SK-N-SH (cell line): ENCODE measurements around the gene NPAS3. TPM values are rescaled to one million over a fixed set of nuclear protein-coding genes. Genes with fewer than 3 reads are reported as not detected.

ENCODE experiments used
- CTCF ChIA-PET: fragments of 300-600, 350-600 bp; formaldehyde crosslinking; extraction: SDS; loops from one replicate; lab custom pipeline; 2021; lab: Yijun Ruan, JAX
- POLR2A ChIA-PET: fragments of 350-600 bp; sonication (Branson Sonifier 250); formaldehyde crosslinking; extraction: SDS; loops from one replicate; lab custom pipeline; 2020; ENCODE audit warnings: antibody characterized with exemption, inconsistent platforms; lab: Yijun Ruan, JAX
- DNase-seq: peaks from one replicate; pipeline ENCODE4 v3.0.0; 2012
- H2AFZ ChIP-seq: fragments of 200-600 bp; sonication (generic); 2 replicates; pipeline ENCODE4 v1.8.1; 2016; ENCODE audit warnings: antibody characterized with exemption, mild to moderate bottlenecking, low read depth
- H3F3A ChIP-seq: fragments of 200-600 bp; sonication (generic); replicated peaks from 2 replicates; pipeline ENCODE3; 2016; ENCODE audit warnings: antibody characterized with exemption, mild to moderate bottlenecking; ENCODE audit not compliant: insufficient read depth
- H3K27ac ChIP-seq, 2 experiments: fragments of 200-500 bp in 1 of 2; fragments of 200-600 bp in 1 of 2; sonication (Bioruptor generic) in 1 of 2; sonication (generic), shearing (Covaris generic) in 1 of 2; 2 replicates each; pipeline versions ENCODE4 v1.5.1 to v1.6.1; 2014 to 2016; ENCODE audit warnings: low read depth in 2 of 2, inconsistent platforms in 1 of 2, low read length in 1 of 2, mild to moderate bottlenecking in 1 of 2, mixed read lengths in 1 of 2
- H3K27me3 ChIP-seq: fragments of 200-600 bp; sonication (generic), shearing (Covaris generic); 2 replicates; pipeline ENCODE4 v1.6.1; 2016; ENCODE audit warnings: mixed run types; ENCODE audit not compliant: insufficient read depth
- H3K36me3 ChIP-seq, 2 experiments: fragments of 200-500 bp in 1 of 2; fragments of 200-600 bp in 1 of 2; sonication (Bioruptor generic) in 1 of 2; sonication (generic) in 1 of 2; replicated peaks in 1 of 2; 2 replicates each; pipeline versions ENCODE3 to v1.5.1; 2014 to 2016; ENCODE audit warnings: low read length in 1 of 2, mild to moderate bottlenecking in 1 of 2; ENCODE audit not compliant: insufficient read depth in 2 of 2, control insufficient read depth in 1 of 2
- H3K4me1 ChIP-seq, 2 experiments: fragments of 200-500 bp in 1 of 2; fragments of 200-600 bp in 1 of 2; sonication (Bioruptor generic) in 1 of 2; sonication (generic), shearing (Covaris generic) in 1 of 2; 2 replicates each; pipeline versions ENCODE4 v1.5.1 to v1.6.1; 2014 to 2016; ENCODE audit warnings: low read depth in 1 of 2, low read length in 1 of 2, mixed run types in 1 of 2; ENCODE audit not compliant: insufficient read depth in 2 of 2, control insufficient read depth in 1 of 2
- H3K4me2 ChIP-seq: fragments of 200-600 bp; sonication (generic), shearing (Covaris generic); 2 replicates; pipeline ENCODE4 v1.6.1; 2017; ENCODE audit warnings: mixed run types
- H3K4me3 ChIP-seq, 2 experiments: fragments of 200-500 bp in 1 of 2; fragments of 200-600 bp in 1 of 2; sonication (Bioruptor generic) in 1 of 2; sonication (generic), shearing (Covaris generic) in 1 of 2; 2 replicates each; pipeline versions ENCODE4 v1.5.1 to v1.8.1; 2014 to 2016; ENCODE audit warnings: low read depth in 2 of 2, inconsistent platforms in 1 of 2, low read length in 1 of 2, mild to moderate bottlenecking in 1 of 2, mixed read lengths in 1 of 2, moderate library complexity in 1 of 2
- H3K79me2 ChIP-seq: fragments of 200-600 bp; sonication (generic); 2 replicates; pipeline ENCODE4 v1.8.1; 2017; ENCODE audit warnings: mild to moderate bottlenecking; ENCODE audit not compliant: insufficient read depth
- H3K9ac ChIP-seq: fragments of 200-600 bp; sonication (generic); 2 replicates; pipeline ENCODE4 v1.6.1; 2017; ENCODE audit warnings: mixed run types
- H3K9me2 ChIP-seq: fragments of 200-600 bp; sonication (generic); 2 replicates; pipeline ENCODE4 v1.6.1; 2017; ENCODE audit warnings: mixed run types
- H3K9me3 ChIP-seq: fragments of 200-600 bp; sonication (generic); 2 replicates; pipeline ENCODE4 v1.6.1; 2017; ENCODE audit warnings: mixed run types, mild to moderate bottlenecking, moderate library complexity
- H4K20me1 ChIP-seq: fragments of 200-600 bp; sonication (generic); 2 replicates; pipeline ENCODE4 v1.6.1; 2017; ENCODE audit warnings: mild to moderate bottlenecking, mixed run types; ENCODE audit not compliant: insufficient read depth
- CHD2 ChIP-seq: fragments of 150-350 bp; IDR thresholded peaks from 2 replicates; pipeline ENCODE4 v1.6.1; 2018; ENCODE audit warnings: low read length; ENCODE audit not compliant: partially characterized antibody
- ELF1 ChIP-seq: IDR thresholded peaks from 2 replicates; pipeline ENCODE4 v1.4.0; 2012
- FOSL2 ChIP-seq: IDR thresholded peaks from 2 replicates; pipeline ENCODE4 v1.4.0; 2012; ENCODE audit warnings: low read depth, mild to moderate bottlenecking, moderate library complexity, borderline replicate concordance
- FOXJ3 ChIP-seq: sonication (generic); formaldehyde crosslinking; IDR thresholded peaks from 2 replicates; pipeline ENCODE4 v1.5.1; 2020; ENCODE audit warnings: mild to moderate bottlenecking, missing genetic modification reagents
- FOXM1 ChIP-seq: IDR thresholded peaks from 2 replicates; pipeline ENCODE4 v1.4.0; 2012; ENCODE audit warnings: low read depth, mild to moderate bottlenecking
- GABPA ChIP-seq: IDR thresholded peaks from 2 replicates; pipeline ENCODE4 v1.4.0; 2012; ENCODE audit warnings: low read depth, mild to moderate bottlenecking
- GATA2 ChIP-seq: sonication (generic); formaldehyde crosslinking; IDR thresholded peaks from 2 replicates; pipeline ENCODE4 v1.5.0; 2020; ENCODE audit warnings: mild to moderate bottlenecking, missing genetic modification reagents
- JUND ChIP-seq: IDR thresholded peaks from 2 replicates; pipeline ENCODE4 v1.4.0; 2012
- MEF2A ChIP-seq: IDR thresholded peaks from 2 replicates; pipeline ENCODE4 v1.4.0; 2012; ENCODE audit warnings: low read depth, borderline replicate concordance
- MXI1 ChIP-seq: IDR thresholded peaks from 2 replicates; pipeline ENCODE4 v1.6.1; 2012; ENCODE audit warnings: mild to moderate bottlenecking, low read depth, low read length, improper control_type of control experiment
- NRF1 ChIP-seq: IDR thresholded peaks from 2 replicates; pipeline ENCODE4 v1.6.1; 2012; ENCODE audit warnings: low read depth, mild to moderate bottlenecking, low read length
- POLR2AphosphoS5 ChIP-seq: IDR thresholded peaks from 2 replicates; pipeline ENCODE4 v1.6.1; 2012; ENCODE audit warnings: low read depth, low read length
- RXRA ChIP-seq: IDR thresholded peaks from 2 replicates; pipeline ENCODE4 v1.4.0; 2012; ENCODE audit warnings: low read depth, mild to moderate bottlenecking, borderline replicate concordance
- SMC3 ChIP-seq: IDR thresholded peaks from 2 replicates; pipeline ENCODE4 v1.6.1; 2012; ENCODE audit warnings: low read depth, low read length, improper control_type of control experiment
- YY1 ChIP-seq: IDR thresholded peaks from 2 replicates; pipeline ENCODE4 v1.4.0; 2012; ENCODE audit warnings: low read depth, mild to moderate bottlenecking
- WGBS: methylation state at CpG from one replicate; pipeline ENCODE4 v1.1.6; 2017; ENCODE audit warnings: low lambda C conversion rate; 5-methylcytosine and 5-hydroxymethylcytosine counted together
- polyA plus RNA-seq, 3 experiments: library from polyadenylated mRNA; depleted of rRNA; stranded (reverse); fragments of >200 nt; gene quantifications; 2 replicates each; pipeline ENCODE4 v1.2.3, GENCODE V29; 2012
- TF ChIP-seq, protein P1 (sequence below): IDR thresholded peaks from 2 replicates; pipeline ENCODE4 v1.6.1; 2012; ENCODE audit warnings: mild to moderate bottlenecking, low read depth, low read length, moderate library complexity
- TF ChIP-seq, protein P2 (sequence below): fragments of 150-350 bp; IDR thresholded peaks from 2 replicates; pipeline ENCODE4 v1.6.1; 2017; ENCODE audit warnings: antibody characterized with exemption, low read length, low read depth, borderline replicate concordance
- TF ChIP-seq, protein P3 (sequence below): fragments of 150-350 bp; IDR thresholded peaks from 2 replicates; pipeline ENCODE4 v1.6.1; 2016; ENCODE audit warnings: mild to moderate bottlenecking, low read depth, low read length
- TF ChIP-seq, protein P4 (sequence below): IDR thresholded peaks from 2 replicates; pipeline ENCODE4 v1.4.0; 2012; ENCODE audit warnings: low read depth
- TF ChIP-seq, protein P5 (sequence below): IDR thresholded peaks from 2 replicates; pipeline ENCODE4 v1.4.0; 2012; ENCODE audit warnings: low read depth, borderline replicate concordance

The NPAS3 gene
- polyA plus RNA-seq, 1 of the 3 experiments (the other 2 are of a cell fraction): 4.3 TPM

DNA sequence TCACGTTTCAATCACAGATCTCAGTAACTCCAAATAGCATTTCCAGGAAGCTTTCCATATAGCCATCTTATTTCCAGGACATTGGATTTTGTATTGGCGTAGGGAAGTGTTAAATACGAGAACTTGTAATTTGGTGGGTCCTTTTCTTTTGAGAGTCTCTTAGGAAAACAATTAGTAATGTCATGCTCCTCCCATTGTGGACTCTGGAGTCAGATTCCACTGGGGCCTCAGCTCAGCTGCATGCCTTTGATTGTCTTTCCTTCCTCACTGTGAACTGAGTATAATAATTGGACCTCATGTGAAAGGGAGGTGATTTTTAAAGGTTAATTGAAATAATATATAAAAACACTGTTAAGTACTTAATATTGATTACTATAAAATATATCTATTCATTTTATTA, 462.6 kb downstream of the NPAS3 start:
- H3K4me3 ChIP-seq: no peak overlapping the region
- no peaks in the 10 kb centered on the region for H3K79me2 ChIP-seq
- 70% methylated on average over 3 of the region's 3 CpGs for WGBS
- peaks cover 0 to 4% of the 10 kb centered on the region in 2 experiments; a peak in 1 of 4 replicates for H3K4me1 ChIP-seq
- POLR2A ChIA-PET: no interaction called here
- H3K9ac ChIP-seq: no peak overlapping the region
- H2AFZ ChIP-seq: no peak overlapping the region
- no peaks in the 10 kb centered on the region for H3K36me3 ChIP-seq
- no peak overlapping the region for H3K4me2 ChIP-seq
- no peaks in the 10 kb centered on the region for H4K20me1 ChIP-seq
- no peak for TF ChIP-seq ELF1
- TF ChIP-seq, protein P1, sequence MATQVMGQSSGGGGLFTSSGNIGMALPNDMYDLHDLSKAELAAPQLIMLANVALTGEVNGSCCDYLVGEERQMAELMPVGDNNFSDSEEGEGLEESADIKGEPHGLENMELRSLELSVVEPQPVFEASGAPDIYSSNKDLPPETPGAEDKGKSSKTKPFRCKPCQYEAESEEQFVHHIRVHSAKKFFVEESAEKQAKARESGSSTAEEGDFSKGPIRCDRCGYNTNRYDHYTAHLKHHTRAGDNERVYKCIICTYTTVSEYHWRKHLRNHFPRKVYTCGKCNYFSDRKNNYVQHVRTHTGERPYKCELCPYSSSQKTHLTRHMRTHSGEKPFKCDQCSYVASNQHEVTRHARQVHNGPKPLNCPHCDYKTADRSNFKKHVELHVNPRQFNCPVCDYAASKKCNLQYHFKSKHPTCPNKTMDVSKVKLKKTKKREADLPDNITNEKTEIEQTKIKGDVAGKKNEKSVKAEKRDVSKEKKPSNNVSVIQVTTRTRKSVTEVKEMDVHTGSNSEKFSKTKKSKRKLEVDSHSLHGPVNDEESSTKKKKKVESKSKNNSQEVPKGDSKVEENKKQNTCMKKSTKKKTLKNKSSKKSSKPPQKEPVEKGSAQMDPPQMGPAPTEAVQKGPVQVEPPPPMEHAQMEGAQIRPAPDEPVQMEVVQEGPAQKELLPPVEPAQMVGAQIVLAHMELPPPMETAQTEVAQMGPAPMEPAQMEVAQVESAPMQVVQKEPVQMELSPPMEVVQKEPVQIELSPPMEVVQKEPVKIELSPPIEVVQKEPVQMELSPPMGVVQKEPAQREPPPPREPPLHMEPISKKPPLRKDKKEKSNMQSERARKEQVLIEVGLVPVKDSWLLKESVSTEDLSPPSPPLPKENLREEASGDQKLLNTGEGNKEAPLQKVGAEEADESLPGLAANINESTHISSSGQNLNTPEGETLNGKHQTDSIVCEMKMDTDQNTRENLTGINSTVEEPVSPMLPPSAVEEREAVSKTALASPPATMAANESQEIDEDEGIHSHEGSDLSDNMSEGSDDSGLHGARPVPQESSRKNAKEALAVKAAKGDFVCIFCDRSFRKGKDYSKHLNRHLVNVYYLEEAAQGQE: no peak
- TF ChIP-seq JUND: no peak
- no peak for TF ChIP-seq POLR2AphosphoS5
- TF ChIP-seq, protein P2, sequence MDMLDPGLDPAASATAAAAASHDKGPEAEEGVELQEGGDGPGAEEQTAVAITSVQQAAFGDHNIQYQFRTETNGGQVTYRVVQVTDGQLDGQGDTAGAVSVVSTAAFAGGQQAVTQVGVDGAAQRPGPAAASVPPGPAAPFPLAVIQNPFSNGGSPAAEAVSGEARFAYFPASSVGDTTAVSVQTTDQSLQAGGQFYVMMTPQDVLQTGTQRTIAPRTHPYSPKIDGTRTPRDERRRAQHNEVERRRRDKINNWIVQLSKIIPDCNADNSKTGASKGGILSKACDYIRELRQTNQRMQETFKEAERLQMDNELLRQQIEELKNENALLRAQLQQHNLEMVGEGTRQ: no peak
- no peak for TF ChIP-seq CHD2
- TF ChIP-seq MEF2A: no peak
- TF ChIP-seq, protein P3, sequence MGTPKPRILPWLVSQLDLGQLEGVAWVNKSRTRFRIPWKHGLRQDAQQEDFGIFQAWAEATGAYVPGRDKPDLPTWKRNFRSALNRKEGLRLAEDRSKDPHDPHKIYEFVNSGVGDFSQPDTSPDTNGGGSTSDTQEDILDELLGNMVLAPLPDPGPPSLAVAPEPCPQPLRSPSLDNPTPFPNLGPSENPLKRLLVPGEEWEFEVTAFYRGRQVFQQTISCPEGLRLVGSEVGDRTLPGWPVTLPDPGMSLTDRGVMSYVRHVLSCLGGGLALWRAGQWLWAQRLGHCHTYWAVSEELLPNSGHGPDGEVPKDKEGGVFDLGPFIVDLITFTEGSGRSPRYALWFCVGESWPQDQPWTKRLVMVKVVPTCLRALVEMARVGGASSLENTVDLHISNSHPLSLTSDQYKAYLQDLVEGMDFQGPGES: no peak
- TF ChIP-seq GATA2 (CRISPR knock-in tag): no peak
- no peak for TF ChIP-seq FOSL2
- TF ChIP-seq RXRA: no peak
- no peaks in the 10 kb centered on the region for H3F3A ChIP-seq
- no peaks in the 10 kb centered on the region for H3K9me2 ChIP-seq
- DNase-seq: no peak
- CTCF ChIA-PET: interaction anchor here (0.5 to 1.1 kb wide), 2 partner anchors 21 to 391 kb away, joined by 3 to 4 read pairs; no protein-coding TSS in a partner anchor
- H3K27ac ChIP-seq: no peak overlapping the region
- no peaks in the 10 kb centered on the region for H3K27me3 ChIP-seq
- no peaks in the 10 kb centered on the region for H3K9me3 ChIP-seq

DNA sequence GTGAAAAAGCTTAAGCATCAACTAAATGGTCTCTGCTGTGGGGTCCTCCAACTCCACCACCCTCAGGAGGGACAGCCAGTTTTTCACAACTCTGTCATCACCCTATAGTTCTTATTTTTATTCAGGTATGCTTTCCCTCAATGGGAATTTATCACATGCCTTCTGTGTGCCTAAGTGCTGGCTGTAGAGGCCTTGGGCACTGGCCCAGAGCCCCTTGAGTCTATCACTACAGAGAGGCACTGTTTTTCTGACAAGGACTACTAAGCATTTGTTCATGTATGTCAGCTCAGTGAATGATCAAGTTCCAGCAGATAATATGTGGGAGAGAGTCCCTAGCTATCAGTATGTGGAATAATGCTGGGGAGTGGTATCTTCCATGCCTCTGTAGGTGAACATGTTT, 463.9 kb downstream of the NPAS3 start:
- POLR2A ChIA-PET: no interaction called here
- no peaks in the 10 kb centered on the region for H3K9me3 ChIP-seq
- CTCF ChIA-PET: interaction anchor here (0.7 to 1.3 kb wide), 3 partner anchors 9 to 826 kb away, joined by 3 to 4 read pairs (median 3); no protein-coding TSS in a partner anchor
- TF ChIP-seq FOXM1 (no peak), MXI1 (no peak), POLR2AphosphoS5 (no peak), GABPA (no peak), FOSL2 (no peak), YY1 (no peak), FOXJ3 (CRISPR knock-in tag) (no peak), NRF1 (no peak), SMC3 (no peak), JUND (no peak)
- TF ChIP-seq, protein P4, sequence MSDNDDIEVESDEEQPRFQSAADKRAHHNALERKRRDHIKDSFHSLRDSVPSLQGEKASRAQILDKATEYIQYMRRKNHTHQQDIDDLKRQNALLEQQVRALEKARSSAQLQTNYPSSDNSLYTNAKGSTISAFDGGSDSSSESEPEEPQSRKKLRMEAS: no peak
- TF ChIP-seq, protein P3: no peak
- TF ChIP-seq, protein P5, sequence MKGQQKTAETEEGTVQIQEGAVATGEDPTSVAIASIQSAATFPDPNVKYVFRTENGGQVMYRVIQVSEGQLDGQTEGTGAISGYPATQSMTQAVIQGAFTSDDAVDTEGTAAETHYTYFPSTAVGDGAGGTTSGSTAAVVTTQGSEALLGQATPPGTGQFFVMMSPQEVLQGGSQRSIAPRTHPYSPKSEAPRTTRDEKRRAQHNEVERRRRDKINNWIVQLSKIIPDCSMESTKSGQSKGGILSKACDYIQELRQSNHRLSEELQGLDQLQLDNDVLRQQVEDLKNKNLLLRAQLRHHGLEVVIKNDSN: no peak

More for the DNA sequence above, 463.9 kb downstream of the NPAS3 start:
- Histone ChIP-seq H3K4me3 (no peak overlapping the region), H4K20me1 (no peaks in the 10 kb centered on the region), H3K27ac (no peak overlapping the region), H2AFZ (no peak overlapping the region), H3K9me2 (no peaks in the 10 kb centered on the region), H3K9ac (no peak overlapping the region), H3K36me3 (no peaks in the 10 kb centered on the region), H3K4me2 (no peak overlapping the region), H3F3A (no peaks in the 10 kb centered on the region), H3K4me1 (peaks cover 0 to 4% of the 10 kb centered on the region in 2 experiments; a peak in 1 of 4 replicates), H3K27me3 (no peaks in the 10 kb centered on the region), H3K79me2 (no peaks in the 10 kb centered on the region)
- DNase-seq: no peak
